Fibroblast of the aortic adventitia (primary cell): ENCODE data around the gene KCNJ16. TPM values are rescaled to one million over a fixed set of nuclear protein-coding genes. Genes with fewer than 3 reads are reported as not detected.

Experiments used
- DNase-seq: peaks from one replicate; pipeline ENCODE4 v3.0.0-alpha.2; 2010; ENCODE audit warnings: low read depth
- H3K4me3 ChIP-seq: 2 replicates; pipeline ENCODE4 v1.5.1; 2011; ENCODE audit warnings: low read depth, mild to moderate bottlenecking, control low read depth, low read length, moderate library complexity
- CTCF ChIP-seq: IDR thresholded peaks from 2 replicates; pipeline ENCODE4 v1.5.1; 2011; ENCODE audit warnings: mild to moderate bottlenecking, low read length, control low read depth, inconsistent platforms; ENCODE audit not compliant: insufficient read depth
- total RNA-seq: library from RNA; depleted of rRNA; stranded (reverse); fragments of >200 nt; gene quantifications from 2 replicates; pipeline ENCODE4 v1.2.3, GENCODE V29; 2012; ENCODE audit warnings: low replicate concordance

KCNJ16 gene
- total RNA-seq, 1 donor = not detected

GRCh38 chr17:70060415-70060814 lies 14.6 kb upstream of the KCNJ16 start:
- TF ChIP-seq CTCF = no peak
- peak; percentile 75 for DNase-seq
- H3K4me3 ChIP-seq = no peak overlapping the region

GRCh38 chr17:70067134-70067533 lies 7.9 kb upstream of the KCNJ16 start:
- no peak overlapping the region for H3K4me3 ChIP-seq
- no peak for DNase-seq
- TF ChIP-seq CTCF = no peak

- no peak for TF ChIP-seq CTCF
- DNase-seq = no peak
- no peak overlapping the region for H3K4me3 ChIP-seq
Observed at GRCh38 chr17:70070305-70071027, 4.6 kb upstream of the KCNJ16 start.

GRCh38 chr17:70071127-70071526 lies 3.9 kb upstream of the KCNJ16 start:
- H3K4me3 ChIP-seq = no peak overlapping the region
- DNase-seq = no peak
- TF ChIP-seq CTCF = no peak

GRCh38 chr17:70071620-70072019 lies 3.4 kb upstream of the KCNJ16 start:
- TF ChIP-seq CTCF = no peak
- no peak overlapping the region for H3K4me3 ChIP-seq
- no peak for DNase-seq

- no peak overlapping the region for H3K4me3 ChIP-seq
- no peak for TF ChIP-seq CTCF
- DNase-seq = no peak
Observed at GRCh38 chr17:70072546-70073309, 2.3 kb upstream of the KCNJ16 start.

GRCh38 chr17:70073310-70073709 lies 1.7 kb upstream of the KCNJ16 start:
- H3K4me3 ChIP-seq = no peak overlapping the region
- no peak for DNase-seq
- TF ChIP-seq CTCF = no peak
